GM18873 (cell line): ENCODE measurements around the gene SH3PXD2A.

Experiments used
- ATAC-seq: cut with Tn5 transposase; IDR thresholded peaks from one replicate; pipeline ENCODE4 v1.9.1; 2021; ENCODE audit warnings: mild to moderate bottlenecking, moderate library complexity, moderate number of reproducible peaks; ENCODE audit not compliant: unreplicated experiment, low FRiP score

The SH3PXD2A gene

DNA sequence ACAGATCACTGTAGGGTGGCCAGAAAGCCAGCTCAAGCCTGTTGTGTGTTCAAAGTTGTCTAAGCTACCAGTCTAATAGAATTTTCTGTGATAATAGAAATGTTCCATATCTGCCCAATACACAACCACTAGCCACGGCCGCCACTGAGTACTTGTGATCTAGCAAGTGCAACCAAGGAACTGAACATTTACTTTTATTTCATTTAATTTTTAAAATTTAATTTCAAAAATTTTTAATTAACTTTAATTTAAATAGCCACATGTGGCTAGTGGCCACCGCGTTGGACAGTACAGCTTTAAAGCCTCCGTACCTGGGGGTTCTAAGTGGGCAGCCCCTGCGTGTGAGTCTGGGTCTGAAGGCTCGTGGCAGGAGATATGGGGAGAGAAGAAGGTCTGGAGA lies 60.4 kb downstream of the SH3PXD2A start:
- ATAC-seq, result no peak

DNA sequence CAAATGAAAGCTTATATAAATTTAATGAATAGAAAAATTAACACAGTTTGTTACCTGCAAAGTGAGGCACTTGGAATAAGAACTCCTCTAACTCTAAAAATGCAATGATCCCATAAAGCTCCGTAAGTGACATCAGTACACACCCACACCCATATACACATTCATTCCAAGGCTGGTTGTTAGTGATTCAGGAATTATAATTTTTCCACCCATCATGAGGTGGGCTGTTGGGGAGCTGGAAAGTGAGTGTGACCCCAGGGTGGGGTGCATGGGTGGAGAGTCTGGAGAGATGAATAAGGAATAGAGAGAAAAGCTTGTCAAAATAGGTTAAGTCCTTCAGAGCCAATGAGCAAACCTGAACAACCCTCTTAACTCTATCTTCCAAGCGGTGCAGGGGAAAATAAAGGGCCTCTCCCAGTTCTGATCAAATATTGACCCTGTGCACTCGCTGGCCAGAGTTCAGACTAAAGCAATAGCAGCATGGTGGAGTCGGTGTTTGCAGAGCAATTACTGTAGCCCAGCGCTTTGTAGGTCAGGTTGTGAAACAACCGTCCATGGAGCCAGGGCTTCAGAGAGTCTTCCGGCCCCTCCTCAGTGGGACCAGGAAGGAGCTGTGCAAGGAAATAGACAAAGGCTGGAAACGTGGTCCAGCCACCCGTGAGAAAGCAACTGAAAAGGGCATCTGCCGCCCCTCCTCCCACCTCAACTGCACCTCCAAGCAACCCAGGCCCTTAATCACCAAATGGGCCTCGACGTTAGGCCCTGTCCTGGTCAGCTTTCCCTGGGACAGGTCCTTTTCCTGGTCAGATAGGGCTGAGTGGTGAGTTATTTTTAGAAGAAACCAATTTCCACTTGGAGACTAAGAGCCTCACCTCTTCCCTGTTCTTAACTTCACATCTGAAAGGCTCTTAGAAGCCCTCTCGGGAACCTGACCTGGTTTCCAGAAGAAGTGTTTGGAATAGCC lies 61.2 kb downstream of the SH3PXD2A start:
- ATAC-seq, result no peak

DNA sequence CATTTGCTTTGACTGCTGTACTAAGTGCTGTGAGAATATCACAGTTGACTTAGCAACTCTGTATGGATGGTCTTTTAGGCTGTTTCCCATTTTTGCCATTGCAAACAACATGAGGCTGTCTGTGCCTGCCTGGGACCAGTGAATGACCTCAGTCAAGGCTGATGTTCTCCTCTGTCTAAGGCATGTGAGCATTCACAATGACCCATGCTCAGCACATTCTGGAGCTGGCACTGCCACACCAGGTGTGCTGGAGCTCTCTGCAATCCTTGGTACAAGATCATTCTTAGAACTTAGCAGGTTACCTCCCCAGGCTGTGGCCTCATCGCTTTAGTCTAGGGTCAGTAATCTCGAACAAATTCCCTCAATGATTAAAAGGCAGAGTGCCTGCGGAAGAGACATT lies 61.9 kb downstream of the SH3PXD2A start:
- no peak for ATAC-seq

DNA sequence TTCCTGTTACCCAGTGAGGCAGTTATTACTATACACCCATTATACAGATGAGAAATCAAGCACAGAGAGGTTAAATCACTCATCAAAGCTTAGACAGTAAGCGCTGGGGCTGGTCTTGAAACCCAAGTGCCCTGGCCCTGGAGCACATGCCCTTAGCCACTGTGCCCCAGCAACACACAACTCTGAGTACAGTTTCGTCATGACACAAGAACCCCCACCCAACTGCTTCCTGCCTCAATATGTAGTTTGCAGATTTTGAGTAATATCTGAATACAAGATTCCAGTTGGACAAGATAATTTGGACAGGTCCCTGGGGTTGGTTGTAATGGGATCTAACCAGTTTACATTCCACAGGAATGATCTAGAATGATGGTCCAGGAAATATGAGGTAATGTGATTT lies 62.8 kb downstream of the SH3PXD2A start:
- no peak for ATAC-seq

DNA sequence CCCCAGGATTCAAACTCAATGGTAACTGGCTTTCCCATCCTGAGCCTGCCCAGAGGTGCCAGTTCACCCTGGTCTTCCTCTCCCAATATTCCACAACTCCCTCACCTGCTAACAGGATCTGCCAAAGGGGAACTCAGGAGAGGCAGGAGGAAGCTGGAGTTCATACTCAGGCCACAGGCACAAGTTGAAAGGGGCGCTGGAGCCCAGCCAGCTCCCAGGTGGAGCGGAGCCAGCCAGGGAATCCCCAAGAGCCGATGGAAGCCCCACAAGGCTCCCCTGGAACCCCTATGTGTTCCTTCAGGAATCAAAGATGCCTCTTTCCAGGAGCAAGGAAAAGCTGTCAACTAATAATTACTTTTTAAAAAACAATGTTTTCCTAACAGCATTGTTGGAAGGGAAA lies 63.5 kb downstream of the SH3PXD2A start:
- ATAC-seq, result no peak

DNA sequence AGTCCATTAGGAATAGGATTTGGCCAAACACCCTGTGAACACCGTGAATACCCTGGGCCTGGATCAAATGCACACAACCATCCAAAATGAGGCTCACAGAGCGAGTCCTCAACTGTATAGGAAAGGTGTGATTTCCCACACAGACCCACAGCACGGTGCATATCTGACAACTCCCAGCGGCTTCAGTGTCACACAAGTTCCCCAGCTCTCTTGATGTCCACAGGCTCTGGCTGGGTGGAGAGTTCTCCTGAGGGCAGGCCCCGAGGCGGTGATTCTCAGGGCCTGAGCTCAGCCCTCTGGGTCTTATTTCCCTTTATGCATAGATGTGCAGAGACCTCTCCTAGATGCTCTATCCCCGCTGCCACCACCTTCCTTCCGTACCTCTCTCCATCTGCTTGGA lies 64.1 kb downstream of the SH3PXD2A start:
- no peak for ATAC-seq

DNA sequence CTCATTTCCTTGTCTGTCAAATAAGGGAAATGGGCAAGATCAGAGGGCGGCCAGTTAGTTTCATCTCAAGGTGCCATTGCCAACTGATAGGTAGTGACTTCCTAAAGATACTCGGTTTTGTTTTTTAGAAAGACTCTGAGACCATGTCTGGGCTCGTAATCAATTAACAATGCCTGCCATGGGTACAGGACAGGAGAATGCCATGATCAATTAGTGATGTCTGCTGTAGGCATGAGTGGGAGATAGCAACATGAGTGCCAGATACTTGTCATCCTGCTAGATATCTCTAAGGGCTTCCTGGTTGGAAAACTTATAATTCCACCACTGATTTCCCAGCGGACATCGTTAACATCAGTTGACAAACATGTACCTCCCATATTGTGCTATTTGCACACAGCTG lies 64.8 kb downstream of the SH3PXD2A start:
- no peak for ATAC-seq

DNA sequence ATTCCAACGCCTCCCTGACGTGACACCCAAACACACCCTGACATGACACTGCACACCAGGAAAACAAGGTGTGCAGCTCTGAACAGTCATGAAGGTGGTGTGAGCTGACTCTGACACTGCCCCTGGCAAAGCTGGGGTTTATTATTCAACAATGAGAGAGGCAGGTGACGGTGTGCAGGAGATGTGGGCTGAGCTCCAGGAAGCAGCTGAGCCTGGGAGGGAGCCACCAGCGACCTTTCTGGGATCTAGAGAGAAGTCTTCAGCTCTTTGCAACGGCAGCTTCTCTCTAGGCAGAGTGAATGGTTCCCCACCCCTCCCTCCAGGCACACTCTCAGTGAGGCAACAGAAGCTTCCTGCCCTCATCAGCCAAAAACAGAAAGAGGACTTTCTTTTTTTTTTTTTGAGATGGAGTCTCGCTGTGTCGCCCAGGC lies 65.6 kb downstream of the SH3PXD2A start:
- no peak for ATAC-seq

DNA sequence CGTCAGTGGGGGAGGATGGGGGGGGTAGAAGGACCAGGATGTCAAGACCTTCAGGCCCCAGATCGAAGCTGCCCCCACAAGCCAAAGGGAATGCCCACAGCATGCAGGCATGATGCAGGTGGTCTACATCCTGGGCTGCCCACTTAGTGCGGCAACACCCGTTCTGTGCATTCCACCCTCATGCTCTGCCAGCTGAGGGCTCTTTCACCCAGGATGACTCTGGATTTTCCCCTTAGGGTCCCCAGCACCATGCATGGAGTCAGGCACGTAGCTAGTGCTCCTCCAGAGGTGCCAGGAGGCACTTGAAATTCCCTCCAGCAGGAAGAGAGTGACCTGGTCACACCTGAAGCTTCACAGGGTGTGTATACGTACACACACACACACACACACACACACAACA lies 66.2 kb downstream of the SH3PXD2A start:
- ATAC-seq, result no peak

DNA sequence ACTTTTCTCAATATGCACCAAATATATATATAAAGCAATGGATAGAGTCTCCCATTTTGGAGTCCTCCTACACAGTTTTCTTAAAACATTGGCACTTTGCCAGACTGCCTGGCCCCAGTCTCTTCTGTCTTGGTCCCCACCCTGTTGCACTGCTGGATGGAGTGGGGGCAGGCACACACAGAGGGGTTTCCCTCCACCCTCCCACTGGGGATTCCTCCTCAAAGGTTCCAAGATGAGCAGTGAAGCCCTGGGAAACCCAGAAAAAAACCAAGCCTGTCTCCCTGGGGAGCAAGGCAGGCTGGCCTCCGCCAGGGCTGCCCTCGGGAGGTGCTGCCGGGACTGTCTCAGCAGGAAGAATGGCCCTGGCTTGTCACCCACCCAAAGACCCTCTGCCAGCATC lies 68.0 kb downstream of the SH3PXD2A start:
- ATAC-seq, result no peak

DNA sequence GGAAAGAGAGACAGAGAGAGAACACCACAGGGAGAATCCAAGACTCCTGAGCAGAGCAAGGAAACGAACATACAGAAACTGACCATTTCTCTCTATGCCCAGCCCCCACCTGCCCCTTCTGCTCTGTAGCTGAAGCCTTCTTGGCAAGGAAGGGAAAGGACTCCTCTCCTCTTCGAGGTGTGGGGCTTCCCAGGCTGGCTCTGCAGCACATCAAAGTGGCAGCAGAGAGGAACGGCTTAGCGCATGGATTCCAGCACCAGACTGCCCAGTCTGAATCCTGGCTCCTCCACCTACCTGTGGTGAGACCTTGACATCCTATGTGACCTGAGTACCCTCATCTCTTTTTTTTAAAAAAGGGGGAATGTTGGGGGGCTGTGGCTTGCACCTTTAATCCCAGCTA lies 69.4 kb downstream of the SH3PXD2A start:
- no peak for ATAC-seq

DNA sequence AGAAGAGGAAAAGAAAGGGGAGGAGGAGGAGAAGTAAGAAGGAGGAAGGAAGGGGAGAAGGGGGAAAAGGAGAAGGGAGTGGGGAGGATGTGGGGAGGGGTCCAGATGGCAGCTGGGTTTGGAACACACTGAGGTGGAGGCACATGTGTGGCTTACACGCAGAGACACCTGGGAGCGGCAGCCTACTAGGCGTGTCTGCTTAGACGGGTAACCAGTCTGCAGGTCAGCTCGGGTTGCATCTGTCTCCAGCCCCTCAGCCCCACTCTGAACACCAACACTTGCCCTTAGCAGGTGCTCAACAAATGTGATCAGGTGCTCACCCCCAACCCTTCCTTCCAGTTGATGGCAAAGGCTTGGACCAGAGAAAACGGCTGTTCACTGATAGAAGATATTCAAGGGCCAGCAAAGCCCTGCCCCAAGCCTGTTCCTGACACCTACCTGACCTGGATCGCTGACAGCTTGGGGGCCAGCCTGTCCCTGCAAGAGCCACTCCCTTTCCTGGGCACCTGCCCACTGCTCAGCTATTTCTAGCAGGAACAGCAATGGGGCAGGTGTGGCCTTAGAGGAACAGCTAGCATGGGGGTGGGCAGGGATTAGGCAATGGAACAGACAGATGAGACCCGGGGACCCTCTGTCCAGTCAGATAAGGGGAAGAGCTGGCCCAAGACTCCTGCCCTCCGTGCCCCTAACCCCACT lies 70.5 kb downstream of the SH3PXD2A start:
- no peak for ATAC-seq

DNA sequence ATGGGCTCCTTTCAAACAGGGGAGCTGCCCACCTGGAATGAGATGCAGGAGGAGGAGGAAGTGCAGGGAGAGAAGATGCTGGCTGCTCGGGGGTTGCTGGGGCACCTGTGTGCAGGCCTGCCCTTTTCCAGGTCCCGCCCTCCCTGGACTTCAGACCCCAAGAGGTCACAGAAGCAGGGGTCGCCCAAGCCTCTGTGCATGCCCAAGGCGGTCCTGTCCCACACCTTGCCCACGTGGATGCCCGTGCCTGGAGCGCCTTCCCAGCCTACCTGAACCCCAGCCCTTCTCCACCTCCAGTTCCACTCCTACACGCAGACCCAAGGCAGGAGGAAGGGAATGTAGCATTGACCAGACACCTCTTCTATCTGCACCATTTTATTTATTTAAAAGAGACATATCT lies 71.3 kb downstream of the SH3PXD2A start:
- no peak for ATAC-seq

DNA sequence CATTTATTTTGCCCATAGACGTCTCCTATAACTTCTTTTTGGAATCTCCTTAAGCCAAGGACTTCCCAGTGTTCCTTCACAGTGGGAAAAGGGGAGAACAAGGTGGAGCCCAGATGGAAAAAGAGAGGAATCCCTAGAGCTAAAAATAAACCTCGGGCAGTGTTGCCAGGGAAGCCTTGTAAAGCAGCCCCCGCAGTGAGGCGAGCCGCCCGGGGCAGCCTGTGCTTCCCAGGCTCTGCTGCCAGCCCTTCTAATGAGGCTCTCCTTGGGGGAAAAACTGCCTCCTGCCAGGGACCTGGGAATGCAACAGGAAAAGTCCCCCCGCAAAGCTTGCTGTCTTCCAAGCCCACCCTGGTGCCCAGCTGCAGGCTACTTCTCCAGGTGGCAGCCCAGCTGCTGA lies 71.7 kb downstream of the SH3PXD2A start:
- ATAC-seq, result no peak

DNA sequence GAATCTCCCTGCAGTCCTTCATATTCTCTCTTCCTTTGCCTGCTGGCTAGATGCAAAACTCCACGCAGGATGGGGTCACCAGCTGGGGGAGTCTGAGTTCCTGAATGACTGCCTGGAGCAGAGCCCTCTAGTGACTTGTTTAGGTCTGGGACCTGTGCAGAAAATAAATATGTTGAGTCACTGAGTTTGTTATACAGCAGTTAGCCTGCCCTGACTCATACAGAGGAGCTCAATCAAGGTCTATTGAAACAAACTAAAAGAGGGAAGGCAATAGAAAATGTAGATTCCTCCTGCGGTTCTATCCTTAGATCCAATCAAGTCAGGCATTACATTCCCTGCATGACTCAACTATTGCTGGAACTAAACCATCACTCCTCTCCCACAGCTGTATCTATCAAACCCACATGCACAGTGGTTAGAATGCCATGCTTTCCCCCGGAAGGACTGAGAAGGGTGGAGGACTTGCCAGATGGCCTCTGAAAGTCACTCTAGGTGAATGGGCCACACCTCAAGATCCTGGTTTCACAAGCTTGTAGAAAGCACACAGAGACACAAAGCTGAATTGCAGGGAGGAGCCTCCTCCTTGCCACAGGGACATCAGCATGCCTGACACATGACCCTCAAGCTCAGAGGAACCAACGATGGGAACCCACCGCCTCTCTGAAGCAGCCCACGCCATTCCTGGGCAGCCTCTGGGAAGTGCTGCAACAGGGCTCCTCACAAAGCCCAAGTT lies 73.9 kb downstream of the SH3PXD2A start:
- ATAC-seq, result no peak

DNA sequence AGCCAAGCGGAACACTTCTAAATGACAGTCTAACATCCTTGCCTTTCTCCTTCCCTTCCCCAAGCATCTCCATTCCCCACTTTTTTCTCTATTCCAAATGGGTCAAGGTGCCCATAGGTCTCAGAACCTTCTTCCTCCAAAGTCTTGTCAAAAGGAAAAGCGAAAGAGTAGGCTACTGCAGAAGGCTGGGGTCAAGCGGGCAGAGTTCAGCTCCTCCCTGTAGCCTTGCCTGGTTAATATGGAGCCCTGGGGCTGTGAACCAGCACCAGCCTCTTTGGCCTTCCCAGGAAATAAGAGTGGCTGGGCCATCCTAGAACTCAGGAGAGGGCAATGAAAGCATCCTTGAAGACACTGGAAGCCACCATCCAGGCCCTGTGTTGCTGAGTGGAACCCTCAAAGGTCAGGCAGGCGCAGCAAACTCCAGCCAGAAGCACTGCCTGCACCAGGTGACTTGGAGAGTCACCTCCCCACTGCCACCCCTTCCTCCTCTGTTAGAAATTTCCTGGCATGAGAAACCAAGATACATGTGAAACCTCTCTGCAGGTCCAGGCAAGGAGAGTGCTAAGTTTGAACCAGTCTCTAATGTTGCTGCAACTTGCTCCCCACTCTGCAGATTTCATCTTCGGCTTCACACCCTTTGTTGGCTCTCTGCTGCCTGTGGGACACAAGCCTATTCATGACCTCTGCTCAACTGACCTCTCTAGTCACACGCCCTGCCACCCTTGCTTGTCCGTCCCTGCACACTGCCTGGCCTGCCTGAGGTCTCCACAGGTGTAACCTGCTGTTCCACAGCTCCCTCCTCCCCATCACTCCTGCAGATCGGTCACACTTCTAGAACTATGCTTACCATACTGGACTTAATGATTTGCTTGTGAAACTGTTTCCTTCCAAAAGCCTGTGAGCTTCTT lies 74.9 kb downstream of the SH3PXD2A start:
- no peak for ATAC-seq

DNA sequence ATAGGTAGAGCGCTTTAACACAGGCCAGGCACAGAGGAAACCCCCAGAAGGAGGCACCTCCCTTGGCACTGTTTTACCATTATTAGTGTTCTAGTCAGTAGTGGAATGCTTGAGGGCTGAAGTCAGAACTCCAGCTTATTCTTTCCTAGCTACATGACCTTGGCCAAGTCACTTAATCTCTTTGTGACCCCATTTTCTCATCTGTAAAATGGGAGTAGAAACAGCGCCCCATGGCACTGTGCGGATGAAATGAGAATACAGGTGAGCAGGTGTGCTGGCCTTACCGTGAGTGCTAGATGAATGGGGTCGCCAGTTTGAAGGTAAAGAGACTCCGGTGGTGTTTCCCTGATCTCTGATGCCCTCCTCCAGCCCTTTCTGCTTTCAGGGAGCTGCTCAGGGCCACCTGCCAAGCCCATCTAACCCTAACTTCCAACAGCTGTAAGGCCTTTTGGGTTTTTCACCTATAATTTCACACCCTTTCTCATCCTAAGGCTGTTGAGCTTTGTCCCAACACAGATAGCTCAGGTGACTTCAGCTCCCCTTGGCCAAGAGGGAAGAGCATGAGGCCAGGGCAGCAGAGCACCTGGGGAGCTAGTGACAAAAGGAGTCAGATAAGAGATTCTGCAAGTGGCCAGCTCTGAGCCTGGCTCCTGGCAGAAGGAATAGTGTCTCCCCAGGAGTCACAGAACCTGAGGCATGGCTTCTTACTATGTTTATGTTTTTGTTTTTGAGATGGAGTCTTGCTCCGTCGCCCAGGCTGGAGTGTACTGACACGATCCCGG lies 76.8 kb downstream of the SH3PXD2A start:
- no peak for ATAC-seq

DNA sequence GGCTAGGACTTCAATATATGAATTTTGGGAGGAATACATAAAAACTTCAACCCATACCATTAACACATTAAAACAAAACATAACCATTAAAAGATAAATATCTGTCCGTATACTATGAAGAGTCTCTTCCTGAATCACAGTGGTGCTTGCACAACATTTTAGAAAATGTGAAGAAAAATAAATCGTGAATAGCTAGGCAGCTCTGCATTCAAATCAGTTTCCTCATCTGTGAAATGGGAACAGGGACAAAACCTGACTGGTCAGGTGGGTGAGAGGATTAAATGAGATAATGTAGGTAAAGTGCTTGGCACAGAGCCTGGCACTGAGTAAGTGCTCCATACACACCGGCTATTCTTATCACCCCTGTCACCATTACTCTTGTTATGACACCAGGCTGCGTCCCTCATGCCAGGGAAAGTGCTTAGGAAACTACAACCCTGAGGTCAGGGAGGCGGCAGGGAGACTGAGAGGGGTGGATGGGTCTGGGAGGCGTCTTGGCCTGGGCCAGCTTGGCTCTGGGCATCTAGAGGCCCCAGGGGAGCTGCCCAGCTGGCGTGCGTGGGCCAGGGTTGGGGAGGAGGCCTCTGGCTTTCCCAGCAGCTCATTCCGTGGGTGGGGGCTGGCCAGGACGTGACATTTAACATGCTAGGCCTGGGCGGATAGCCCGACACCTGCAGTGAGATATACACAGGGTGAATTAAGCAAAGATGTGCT lies 78.3 kb downstream of the SH3PXD2A start:
- no peak for ATAC-seq

DNA sequence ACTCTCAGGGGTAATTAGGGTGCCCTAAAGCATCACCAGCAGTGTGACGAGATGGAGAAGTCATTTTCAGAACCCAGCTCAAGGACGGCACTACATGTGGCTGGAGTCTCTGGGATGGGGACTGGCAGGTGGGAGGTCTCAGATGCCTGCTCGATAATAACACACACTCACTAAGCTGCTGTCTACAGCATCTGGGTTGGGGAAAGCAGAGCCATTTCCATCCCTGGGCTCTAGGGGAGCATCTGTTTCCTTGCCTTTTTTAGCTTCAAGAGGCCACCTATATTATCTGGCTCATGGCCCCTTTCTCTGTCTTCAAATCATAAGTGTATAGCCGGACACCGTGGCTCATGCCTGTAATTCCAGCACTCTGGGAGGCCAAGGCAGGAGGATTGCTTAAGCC lies 79.6 kb downstream of the SH3PXD2A start:
- ATAC-seq, result no peak
